Measurements from ENCODE around the gene LRRTM3.

The LRRTM3 gene

GRCh38 chr10:66934711-66935110 lies 8.9 kb downstream of the LRRTM3 start:
- Histone ChIP-seq H3K4me2 (ENCODE audit: low read length) (no peak overlapping the region), H3K79me2 (ENCODE audit: control insufficient read depth, insufficient read depth, low read length) (no peaks in the 10 kb centered on the region), H4K8ac (ENCODE audit: low read depth, low read length) (no peak overlapping the region), H3K36me3 (ENCODE audit: control insufficient read depth, insufficient read depth, low read length) (no peaks in the 10 kb centered on the region), H3K27me3 (ENCODE audit: insufficient read depth, low read length, poor library complexity) (no peaks in the 10 kb centered on the region), H2BK5ac (ENCODE audit: low read length) (no peak overlapping the region), H3K18ac (ENCODE audit: low read length) (no peak overlapping the region), H2BK120ac (ENCODE audit: low read depth, low read length) (no peak overlapping the region), H3K9ac (ENCODE audit: low read length) (no peak overlapping the region), H3K79me1 (ENCODE audit: low read length) (no peaks in the 10 kb centered on the region), H3K23ac (ENCODE audit: low read length) (no peak overlapping the region), H4K5ac (ENCODE audit: low read length) (no peak overlapping the region), H3K56ac (ENCODE audit: low read length) (no peak overlapping the region), H3K27ac (ENCODE audit: low read depth, low read length) (no peak overlapping the region), H3K4ac (ENCODE audit: low read depth, low read length) (no peak overlapping the region), H3K4me1 (ENCODE audit: control insufficient read depth, low read depth, low read length) (no peaks in the 10 kb centered on the region), H2BK15ac (replicated peaks; ENCODE audit: low read depth) (no peak overlapping the region), H3K4me3 (ENCODE audit: low read length) (no peak overlapping the region), H2AK5ac (ENCODE audit: low read length) (no peak overlapping the region)
- no peak for DNase-seq

- H4K8ac ChIP-seq (ENCODE audit: low read depth, low read length) = no peak overlapping the region
- H4K5ac ChIP-seq (ENCODE audit: low read length) = no peak overlapping the region
- no peaks in the 10 kb centered on the region for H3K27me3 ChIP-seq (ENCODE audit: insufficient read depth, low read length, poor library complexity)
- H3K27ac ChIP-seq (ENCODE audit: low read depth, low read length) = no peak overlapping the region
- H2AK5ac ChIP-seq (ENCODE audit: low read length) = no peak overlapping the region
- H2BK15ac ChIP-seq (replicated peaks; ENCODE audit: low read depth) = no peak overlapping the region
- H2BK5ac ChIP-seq (ENCODE audit: low read length) = no peak overlapping the region
- no peaks in the 10 kb centered on the region for H3K79me2 ChIP-seq (ENCODE audit: control insufficient read depth, insufficient read depth, low read length)
- H3K4ac ChIP-seq (ENCODE audit: low read depth, low read length) = no peak overlapping the region
- no peak overlapping the region for H2BK120ac ChIP-seq (ENCODE audit: low read depth, low read length)
- no peak overlapping the region for H3K23ac ChIP-seq (ENCODE audit: low read length)
- no peak overlapping the region for H3K4me3 ChIP-seq (ENCODE audit: low read length)
- no peaks in the 10 kb centered on the region for H3K36me3 ChIP-seq (ENCODE audit: control insufficient read depth, insufficient read depth, low read length)
- no peak overlapping the region for H3K9ac ChIP-seq (ENCODE audit: low read length)
- no CpG with 5 or more reads among the region's 3 CpGs for WGBS (ENCODE audit: extremely low coverage, insufficient coverage, low lambda C conversion rate)
- no peaks in the 10 kb centered on the region for H3K4me1 ChIP-seq (ENCODE audit: control insufficient read depth, low read depth, low read length)
- H3K56ac ChIP-seq (ENCODE audit: low read length) = no peak overlapping the region
- DNase-seq = no peak
- H3K18ac ChIP-seq (ENCODE audit: low read length) = no peak overlapping the region
- H3K79me1 ChIP-seq (ENCODE audit: low read length) = no peaks in the 10 kb centered on the region
- no peak overlapping the region for H3K4me2 ChIP-seq (ENCODE audit: low read length)
Measured at GRCh38 chr10:66940965-66941364, 15.1 kb downstream of the LRRTM3 start.

GRCh38 chr10:66941491-66941890 lies 15.7 kb downstream of the LRRTM3 start:
- Histone ChIP-seq H2AK5ac (ENCODE audit: low read length) (no peak overlapping the region), H4K5ac (ENCODE audit: low read length) (no peak overlapping the region), H3K56ac (ENCODE audit: low read length) (no peak overlapping the region), H3K27me3 (ENCODE audit: insufficient read depth, low read length, poor library complexity) (no peaks in the 10 kb centered on the region), H2BK120ac (ENCODE audit: low read depth, low read length) (no peak overlapping the region), H3K36me3 (ENCODE audit: control insufficient read depth, insufficient read depth, low read length) (no peaks in the 10 kb centered on the region), H3K4me1 (ENCODE audit: control insufficient read depth, low read depth, low read length) (no peaks in the 10 kb centered on the region), H3K79me1 (ENCODE audit: low read length) (no peaks in the 10 kb centered on the region), H3K4me2 (ENCODE audit: low read length) (no peak overlapping the region), H3K79me2 (ENCODE audit: control insufficient read depth, insufficient read depth, low read length) (no peaks in the 10 kb centered on the region), H3K23ac (ENCODE audit: low read length) (no peak overlapping the region), H2BK15ac (replicated peaks; ENCODE audit: low read depth) (no peak overlapping the region), H3K4ac (ENCODE audit: low read depth, low read length) (no peak overlapping the region), H3K18ac (ENCODE audit: low read length) (no peak overlapping the region), H3K9ac (ENCODE audit: low read length) (no peak overlapping the region), H4K8ac (ENCODE audit: low read depth, low read length) (no peak overlapping the region), H3K27ac (ENCODE audit: low read depth, low read length) (no peak overlapping the region), H2BK5ac (ENCODE audit: low read length) (no peak overlapping the region), H3K4me3 (ENCODE audit: low read length) (no peak overlapping the region)
- DNase-seq = no peak
- no CpG with 5 or more reads among the region's 5 CpGs for WGBS (ENCODE audit: extremely low coverage, insufficient coverage, low lambda C conversion rate)

GRCh38 chr10:66942407-66942806 lies 16.6 kb downstream of the LRRTM3 start:
- Histone ChIP-seq H4K8ac (ENCODE audit: low read depth, low read length) (no peak overlapping the region), H2BK15ac (replicated peaks; ENCODE audit: low read depth) (no peak overlapping the region), H3K18ac (ENCODE audit: low read length) (no peak overlapping the region), H2AK5ac (ENCODE audit: low read length) (no peak overlapping the region), H3K4me3 (ENCODE audit: low read length) (no peak overlapping the region), H4K5ac (ENCODE audit: low read length) (no peak overlapping the region), H2BK120ac (ENCODE audit: low read depth, low read length) (no peak overlapping the region), H3K56ac (ENCODE audit: low read length) (no peak overlapping the region), H3K9ac (ENCODE audit: low read length) (no peak overlapping the region), H3K27me3 (ENCODE audit: insufficient read depth, low read length, poor library complexity) (no peaks in the 10 kb centered on the region), H3K27ac (ENCODE audit: low read depth, low read length) (no peak overlapping the region), H3K79me1 (ENCODE audit: low read length) (no peaks in the 10 kb centered on the region), H2BK5ac (ENCODE audit: low read length) (no peak overlapping the region), H3K36me3 (ENCODE audit: control insufficient read depth, insufficient read depth, low read length) (no peaks in the 10 kb centered on the region), H3K79me2 (ENCODE audit: control insufficient read depth, insufficient read depth, low read length) (no peaks in the 10 kb centered on the region), H3K4me2 (ENCODE audit: low read length) (no peak overlapping the region), H3K4me1 (ENCODE audit: control insufficient read depth, low read depth, low read length) (no peaks in the 10 kb centered on the region), H3K23ac (ENCODE audit: low read length) (no peak overlapping the region), H3K4ac (ENCODE audit: low read depth, low read length) (no peak overlapping the region)
- no CpG with 5 or more reads among the region's 1 CpG for WGBS (ENCODE audit: extremely low coverage, insufficient coverage, low lambda C conversion rate)
- no peak for DNase-seq

- Histone ChIP-seq H3K79me2 (ENCODE audit: control insufficient read depth, insufficient read depth, low read length) (no peaks in the 10 kb centered on the region), H4K8ac (ENCODE audit: low read depth, low read length) (no peak overlapping the region), H3K18ac (ENCODE audit: low read length) (no peak overlapping the region), H3K27ac (ENCODE audit: low read depth, low read length) (no peak overlapping the region), H3K4me3 (ENCODE audit: low read length) (no peak overlapping the region), H2AK5ac (ENCODE audit: low read length) (no peak overlapping the region), H2BK120ac (ENCODE audit: low read depth, low read length) (no peak overlapping the region), H3K27me3 (ENCODE audit: insufficient read depth, low read length, poor library complexity) (no peaks in the 10 kb centered on the region), H3K4me1 (ENCODE audit: control insufficient read depth, low read depth, low read length) (no peaks in the 10 kb centered on the region), H4K5ac (ENCODE audit: low read length) (no peak overlapping the region), H3K56ac (ENCODE audit: low read length) (no peak overlapping the region), H3K36me3 (ENCODE audit: control insufficient read depth, insufficient read depth, low read length) (no peaks in the 10 kb centered on the region), H3K23ac (ENCODE audit: low read length) (no peak overlapping the region), H2BK5ac (ENCODE audit: low read length) (no peak overlapping the region), H3K4me2 (ENCODE audit: low read length) (no peak overlapping the region), H3K79me1 (ENCODE audit: low read length) (no peaks in the 10 kb centered on the region), H3K4ac (ENCODE audit: low read depth, low read length) (no peak overlapping the region), H2BK15ac (replicated peaks; ENCODE audit: low read depth) (no peak overlapping the region), H3K9ac (ENCODE audit: low read length) (no peak overlapping the region)
- WGBS (ENCODE audit: extremely low coverage, insufficient coverage, low lambda C conversion rate) = no CpG with 5 or more reads among the region's 2 CpGs
- DNase-seq = no peak
Measured at GRCh38 chr10:66943590-66943989, 17.8 kb downstream of the LRRTM3 start.

- H3K4ac ChIP-seq (ENCODE audit: low read depth, low read length) = no peak overlapping the region
- no peak overlapping the region for H2BK5ac ChIP-seq (ENCODE audit: low read length)
- no peak overlapping the region for H2AK5ac ChIP-seq (ENCODE audit: low read length)
- no peak overlapping the region for H2BK120ac ChIP-seq (ENCODE audit: low read depth, low read length)
- H3K4me2 ChIP-seq (ENCODE audit: low read length) = no peak overlapping the region
- no peak overlapping the region for H3K4me3 ChIP-seq (ENCODE audit: low read length)
- no peak overlapping the region for H2BK15ac ChIP-seq (replicated peaks; ENCODE audit: low read depth)
- H3K18ac ChIP-seq (ENCODE audit: low read length) = no peak overlapping the region
- no peaks in the 10 kb centered on the region for H3K79me2 ChIP-seq (ENCODE audit: control insufficient read depth, insufficient read depth, low read length)
- H3K36me3 ChIP-seq (ENCODE audit: control insufficient read depth, insufficient read depth, low read length) = no peaks in the 10 kb centered on the region
- no peaks in the 10 kb centered on the region for H3K27me3 ChIP-seq (ENCODE audit: insufficient read depth, low read length, poor library complexity)
- H3K56ac ChIP-seq (ENCODE audit: low read length) = no peak overlapping the region
- no peak overlapping the region for H3K9ac ChIP-seq (ENCODE audit: low read length)
- H3K27ac ChIP-seq (ENCODE audit: low read depth, low read length) = no peak overlapping the region
- H4K5ac ChIP-seq (ENCODE audit: low read length) = no peak overlapping the region
- no peak for DNase-seq
- H3K4me1 ChIP-seq (ENCODE audit: control insufficient read depth, low read depth, low read length) = no peaks in the 10 kb centered on the region
- no peak overlapping the region for H4K8ac ChIP-seq (ENCODE audit: low read depth, low read length)
- H3K79me1 ChIP-seq (ENCODE audit: low read length) = no peaks in the 10 kb centered on the region
- no peak overlapping the region for H3K23ac ChIP-seq (ENCODE audit: low read length)
- WGBS (ENCODE audit: extremely low coverage, insufficient coverage, low lambda C conversion rate) = no CpG with 5 or more reads among the region's 2 CpGs
Measured at GRCh38 chr10:66951896-66952295, 26.1 kb downstream of the LRRTM3 start.
